ENCODE results near the gene SYNGAP1.
A peak's percentile ranks its signal among the peaks of the same experiment; 100 is the strongest.

The SYNGAP1 gene

DNA sequence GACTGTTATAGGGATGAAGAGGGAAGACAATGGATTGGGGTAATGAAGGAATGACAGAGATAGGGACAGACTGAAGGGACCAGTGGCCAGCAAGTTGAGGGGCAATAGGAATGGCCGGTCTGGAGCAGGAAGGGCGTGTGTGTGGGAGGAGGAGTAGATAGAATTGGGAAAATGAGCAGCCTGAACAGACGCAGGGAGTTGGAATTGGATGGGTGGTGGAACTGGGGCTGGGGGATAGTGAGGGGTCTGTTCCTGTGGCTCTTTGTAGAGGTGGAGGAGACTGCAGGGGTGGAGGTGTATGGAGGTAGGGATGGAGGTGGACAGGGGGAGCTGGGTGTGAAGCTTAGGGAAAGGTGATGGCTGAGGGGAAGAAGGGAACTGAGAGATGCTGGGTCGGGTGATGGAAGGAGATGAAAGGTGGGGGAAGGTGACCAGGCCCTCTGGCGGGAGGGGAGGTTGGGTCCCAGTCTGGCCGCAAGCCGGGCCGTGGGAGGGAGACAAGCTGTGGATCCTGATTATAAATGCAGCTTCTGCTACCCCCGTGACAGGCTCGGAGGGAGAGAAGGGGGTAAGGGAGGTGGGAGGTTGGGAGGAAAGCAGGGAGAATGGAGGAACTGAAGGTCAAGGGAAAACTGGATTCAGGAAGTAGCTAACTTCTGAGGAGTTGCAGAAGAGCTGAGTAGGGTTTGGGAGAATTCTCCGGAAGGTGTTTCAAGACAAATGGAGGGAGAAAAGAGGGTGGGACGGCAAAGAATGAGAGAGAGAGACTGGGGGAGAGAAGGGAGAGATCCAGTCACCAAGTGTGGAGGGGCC lies 5.2 kb downstream of the SYNGAP1 start:
- DNase-seq = no peak

DNA sequence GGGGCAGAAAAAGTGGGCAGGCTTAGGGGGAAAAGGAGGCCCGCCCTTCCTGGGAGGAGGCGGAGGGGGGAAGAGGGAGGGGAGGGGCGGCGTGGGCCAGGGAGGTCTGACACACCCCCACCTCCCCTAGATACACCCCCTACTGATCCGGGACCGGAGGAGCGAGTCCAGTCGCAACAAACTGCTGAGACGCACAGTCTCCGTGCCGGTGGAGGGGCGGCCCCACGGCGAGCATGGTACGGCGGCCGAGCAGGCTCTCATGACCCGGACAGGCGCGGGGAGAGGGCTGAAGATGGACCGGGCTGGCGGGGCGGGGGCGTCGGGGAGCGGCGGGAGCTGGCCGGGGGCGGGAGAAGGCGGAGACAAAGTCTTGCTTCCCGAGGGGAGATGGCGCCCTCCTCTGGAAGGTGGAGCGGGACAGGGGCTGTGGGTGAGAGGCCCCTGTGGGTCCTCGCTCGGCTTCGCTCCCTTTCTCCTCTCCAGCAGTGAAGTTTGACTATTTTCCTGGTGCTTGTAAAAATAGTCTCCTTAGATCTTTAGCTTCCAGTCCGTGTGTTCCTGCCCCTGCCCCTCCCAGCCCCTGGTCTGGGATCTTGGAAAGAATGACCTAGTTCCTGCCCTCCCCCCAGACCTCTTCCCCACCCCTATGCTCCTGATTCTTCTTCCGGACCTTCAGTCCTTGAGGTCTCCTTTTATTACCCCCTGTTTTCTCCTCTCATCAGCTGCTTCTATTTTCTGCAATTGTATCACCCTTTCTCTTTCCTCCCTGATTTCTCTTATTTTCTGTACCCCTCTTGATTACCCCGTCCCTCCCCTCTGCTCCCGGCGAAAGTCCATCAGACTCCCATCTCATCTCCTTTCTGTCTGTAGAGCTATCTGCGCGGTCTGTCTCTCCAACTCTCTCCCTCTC lies 6.1 kb downstream of the SYNGAP1 start:
- peak; percentile 79 for DNase-seq

DNA sequence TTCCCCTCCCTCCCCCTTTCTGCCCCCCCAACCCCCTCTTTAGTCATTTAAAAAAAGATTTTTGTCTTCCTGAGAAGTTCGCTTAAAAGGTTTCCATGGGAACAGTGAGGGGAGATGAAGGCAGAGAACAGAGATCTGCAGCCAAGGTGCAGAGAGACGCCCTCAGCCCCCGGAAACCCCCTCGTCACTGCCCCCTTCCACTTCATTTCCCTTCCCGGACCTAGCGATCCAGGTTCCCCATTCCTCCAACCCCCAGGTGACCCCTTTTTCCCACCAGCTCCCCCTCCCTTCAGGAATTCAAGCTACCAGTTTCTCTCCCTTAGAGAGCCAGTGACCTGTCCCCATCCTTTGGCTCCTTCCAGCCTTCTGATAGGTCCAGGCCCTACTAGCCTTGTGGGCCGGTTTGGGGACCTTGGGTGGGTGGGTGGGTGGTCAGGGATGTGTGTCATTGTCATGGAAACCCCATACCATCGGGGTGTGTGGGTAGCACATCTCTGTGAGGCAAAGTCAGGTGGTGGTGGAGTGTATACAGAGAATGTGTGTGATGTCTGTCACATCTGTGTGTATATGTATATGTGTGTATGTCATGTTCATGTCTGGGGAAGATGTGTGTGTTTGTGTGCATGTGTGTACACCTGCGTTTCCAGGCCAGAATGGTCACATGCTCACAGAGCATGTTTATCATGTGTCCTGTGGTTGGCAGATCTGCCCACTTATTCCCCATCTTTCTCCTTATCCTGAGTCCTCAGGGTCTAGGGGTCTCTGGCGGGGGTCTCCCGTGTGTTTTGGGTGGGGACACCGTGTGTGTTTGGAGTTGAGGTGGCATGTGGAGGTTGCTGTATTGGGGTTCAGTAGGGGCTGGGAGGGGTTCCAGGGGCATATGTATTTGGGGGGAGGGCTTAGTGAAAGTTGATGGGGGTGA lies 7.0 kb downstream of the SYNGAP1 start:
- DNase-seq = peak; percentile 27

DNA sequence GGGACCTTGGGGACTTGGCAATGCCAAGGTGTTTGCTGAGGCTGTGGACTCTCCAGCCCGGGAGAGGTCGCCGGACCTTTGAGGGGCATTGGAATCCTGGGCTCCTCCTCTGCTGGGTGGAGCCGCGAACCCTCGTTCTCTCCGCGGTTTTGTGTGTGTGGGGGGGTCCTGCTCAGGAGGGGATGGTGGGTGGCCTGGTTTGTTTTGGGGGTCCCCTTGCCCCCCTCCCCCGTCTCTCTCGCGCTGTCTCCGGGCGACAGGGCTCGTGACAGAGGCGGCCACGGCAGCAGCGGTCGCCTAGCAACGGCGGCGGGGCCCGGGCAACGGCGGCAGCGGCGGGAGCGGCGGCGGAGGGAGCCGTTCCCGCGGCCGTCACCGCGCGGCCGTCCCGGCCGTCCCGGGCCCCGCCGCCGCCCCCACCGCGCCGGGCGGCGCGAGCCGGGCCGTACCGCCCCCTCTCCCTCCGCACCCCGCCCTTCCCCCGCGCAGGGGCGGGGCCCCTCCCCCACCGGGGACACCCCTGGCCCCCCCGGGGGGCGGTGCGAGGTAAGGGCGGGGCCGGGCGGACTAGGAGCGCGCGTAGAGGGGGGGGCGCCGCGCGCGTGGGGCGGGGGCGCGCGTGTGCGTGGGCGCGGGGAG lies 7.8 kb downstream of the SYNGAP1 start:
- peak; percentile 45 for DNase-seq

DNA sequence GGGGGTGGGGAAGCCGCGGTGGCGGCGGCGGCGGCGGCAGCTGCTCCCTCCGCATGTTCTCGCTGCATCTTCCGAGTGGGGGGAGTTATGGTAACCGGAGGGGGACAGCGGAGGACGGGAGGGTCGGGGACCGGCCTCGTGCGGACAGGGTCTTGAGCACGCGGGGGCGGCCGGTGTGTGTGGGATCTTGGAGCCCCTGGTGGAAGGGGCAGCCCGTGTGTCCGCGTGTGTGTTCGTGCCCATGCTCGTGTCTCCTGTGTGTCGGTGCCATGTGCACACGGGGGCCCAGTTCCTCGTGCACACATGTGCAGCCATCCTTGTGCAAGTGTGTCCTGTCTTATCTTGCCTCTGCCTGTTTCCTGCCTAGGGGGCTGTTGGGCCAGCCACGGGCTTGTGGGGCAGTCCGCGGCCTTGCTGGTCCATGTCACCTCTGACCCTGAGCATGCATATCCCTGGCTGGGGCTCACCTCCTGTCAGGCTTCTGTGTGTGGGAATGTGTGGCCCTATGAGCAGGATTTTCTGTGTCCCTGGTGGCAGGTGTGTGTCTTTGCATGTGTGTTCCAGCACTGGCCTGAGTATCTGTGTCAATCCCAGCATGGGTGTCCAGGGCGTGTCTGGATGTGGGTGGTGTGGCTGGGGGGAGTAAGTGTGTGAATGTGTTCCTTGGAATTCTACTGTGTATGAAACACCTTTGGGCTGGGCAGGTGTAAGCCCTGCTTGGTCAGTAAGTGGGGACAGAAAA lies 8.5 kb downstream of the SYNGAP1 start:
- DNase-seq = peak; percentile 27

DNA sequence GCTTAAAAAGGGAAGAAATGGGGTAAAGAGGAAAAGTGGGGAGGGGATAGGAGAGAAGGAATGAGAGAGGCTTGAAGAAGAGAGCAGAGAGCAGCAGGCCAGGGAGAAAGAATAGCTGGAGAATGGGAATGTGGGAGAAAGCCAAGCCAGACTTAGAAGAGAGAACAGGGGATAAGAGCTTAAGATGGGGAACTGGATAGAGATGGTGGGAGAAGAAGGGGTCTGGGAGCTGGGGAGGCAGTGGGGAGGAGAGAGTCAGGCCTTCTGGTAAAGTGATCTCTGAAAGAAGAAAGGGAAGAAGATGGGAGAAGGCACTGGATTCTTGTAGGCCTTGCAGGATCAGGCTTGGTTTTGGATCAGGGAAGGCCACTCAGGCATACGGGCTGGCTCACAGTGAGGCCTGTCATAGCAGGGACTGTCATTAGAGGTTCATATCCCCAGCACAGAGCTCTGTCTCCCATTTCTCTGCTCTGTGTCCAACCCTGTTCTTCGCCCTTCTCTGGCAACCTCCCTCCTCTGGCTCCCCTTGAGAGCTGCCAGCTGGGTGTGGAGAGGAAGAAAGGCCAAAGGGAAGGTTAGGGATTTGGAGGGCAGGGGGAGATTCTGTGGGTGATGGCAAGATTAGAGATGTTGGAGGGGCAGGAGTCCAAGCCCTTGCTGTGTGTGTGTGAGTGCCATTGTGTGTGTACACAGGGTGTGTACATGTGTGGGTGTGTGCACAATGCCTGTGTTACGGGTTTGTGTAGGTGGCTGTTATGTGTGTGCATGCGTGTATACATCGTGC lies 9.3 kb downstream of the SYNGAP1 start:
- no peak for DNase-seq

DNA sequence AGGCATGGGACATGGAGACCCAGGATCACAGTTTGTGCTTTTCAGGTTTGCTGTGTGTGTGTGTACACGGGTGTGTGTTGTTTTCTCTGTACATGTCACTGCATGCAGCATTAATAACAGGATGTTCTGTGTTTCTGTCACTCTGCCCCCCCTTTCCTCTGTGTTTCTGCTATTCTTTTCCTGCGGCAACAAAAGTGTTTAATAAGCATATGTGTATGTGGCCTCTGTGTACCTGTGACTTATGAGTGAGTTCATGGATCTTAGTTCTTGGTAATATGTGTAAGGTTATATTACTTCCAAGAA lies 9.8 kb downstream of the SYNGAP1 start:
- no peak for DNase-seq

DNA sequence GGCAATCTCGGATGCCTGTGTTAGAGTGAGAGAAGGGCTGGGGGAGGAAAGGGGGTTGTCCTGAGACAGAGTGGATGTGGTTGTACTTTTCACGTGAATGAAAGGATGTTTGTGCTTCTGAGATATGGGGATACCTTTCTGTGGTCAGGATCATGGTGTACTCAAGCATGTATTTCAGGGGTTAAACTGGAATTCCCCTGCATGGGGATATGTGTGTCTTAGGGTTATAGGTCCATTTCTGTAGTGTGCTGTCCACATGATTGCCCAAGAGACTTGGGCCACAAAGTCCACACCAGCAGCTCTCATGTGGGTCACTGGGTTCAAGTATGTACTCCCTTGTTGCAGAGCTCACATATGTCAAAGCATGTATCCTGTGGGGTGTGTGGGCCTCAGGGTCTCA lies 10.5 kb downstream of the SYNGAP1 start:
- DNase-seq = no peak

DNA sequence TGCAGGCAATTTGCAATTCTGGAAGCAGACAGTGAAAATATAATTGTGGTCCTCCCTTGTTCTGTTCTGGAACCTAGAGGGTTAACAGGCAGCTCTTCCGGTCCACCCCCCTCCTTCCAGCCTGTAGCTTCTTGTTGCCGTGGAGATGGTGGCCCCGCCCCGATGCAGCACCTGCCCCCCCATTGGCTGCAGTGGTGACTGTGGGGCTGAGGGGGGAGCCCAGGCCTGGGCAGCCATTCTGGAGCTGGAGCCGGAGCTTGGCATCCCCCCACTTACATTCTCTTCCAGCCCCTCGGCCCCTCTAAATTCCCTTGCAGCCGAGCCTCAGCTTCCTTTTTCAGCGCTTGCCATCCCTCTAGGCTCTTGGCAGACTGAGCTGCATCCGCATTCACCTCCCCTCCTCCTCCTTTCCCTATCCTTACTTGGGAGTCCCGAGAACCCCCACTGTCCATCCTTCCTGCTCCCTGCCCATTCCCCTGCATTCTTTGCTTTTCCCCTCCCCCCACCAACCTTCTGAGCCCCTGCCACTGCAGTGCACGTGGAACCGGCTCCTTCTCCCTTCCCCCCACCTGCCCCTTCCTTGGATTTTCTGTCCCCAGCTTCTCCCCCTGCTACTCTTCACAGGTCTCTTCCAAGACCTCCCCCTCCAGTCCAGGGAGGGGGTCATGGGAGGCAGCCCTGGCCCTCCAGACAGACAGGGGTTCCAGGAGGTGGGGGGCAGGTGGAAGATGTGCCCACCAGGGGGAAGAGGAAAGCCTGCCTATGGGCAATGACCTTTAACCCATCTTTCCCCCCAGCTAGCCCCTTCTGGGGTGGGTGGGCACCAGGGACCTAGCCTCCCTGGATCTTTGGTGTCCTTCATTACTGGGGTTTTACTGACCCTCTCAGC lies 11.4 kb downstream of the SYNGAP1 start:
- DNase-seq = peak; percentile 66

DNA sequence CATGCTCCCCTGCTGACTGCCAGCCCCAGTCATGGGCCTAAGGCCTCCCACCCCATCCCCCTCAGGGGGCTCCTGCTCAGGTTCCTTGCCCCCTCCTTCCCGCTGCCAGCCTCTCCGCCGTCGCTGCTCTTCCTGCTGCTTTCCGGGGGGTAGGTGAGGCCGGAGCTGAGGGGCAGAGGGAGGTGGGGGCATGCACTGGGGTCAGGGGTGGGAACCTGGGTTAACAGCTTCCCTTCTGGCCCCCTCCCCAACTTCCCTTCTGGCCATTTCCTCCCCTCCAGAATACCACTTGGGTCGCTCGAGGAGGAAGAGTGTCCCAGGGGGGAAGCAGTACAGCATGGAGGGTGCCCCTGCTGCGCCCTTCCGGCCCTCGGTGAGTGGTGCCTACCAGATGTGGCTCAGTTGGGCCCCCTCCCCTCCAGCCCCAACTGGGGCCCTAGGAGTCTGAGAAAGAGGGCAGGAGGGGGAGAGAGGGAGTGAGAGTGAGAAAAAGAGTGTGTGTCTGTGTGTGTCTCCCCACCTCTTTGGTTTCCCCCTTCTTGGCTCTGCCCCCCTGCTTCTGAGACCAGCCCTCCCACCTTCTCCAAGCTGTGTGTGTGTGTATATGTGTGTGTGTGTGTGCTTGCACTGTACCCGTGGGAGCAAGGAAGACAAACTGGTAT lies 12.1 kb downstream of the SYNGAP1 start:
- DNase-seq = no peak

DNA sequence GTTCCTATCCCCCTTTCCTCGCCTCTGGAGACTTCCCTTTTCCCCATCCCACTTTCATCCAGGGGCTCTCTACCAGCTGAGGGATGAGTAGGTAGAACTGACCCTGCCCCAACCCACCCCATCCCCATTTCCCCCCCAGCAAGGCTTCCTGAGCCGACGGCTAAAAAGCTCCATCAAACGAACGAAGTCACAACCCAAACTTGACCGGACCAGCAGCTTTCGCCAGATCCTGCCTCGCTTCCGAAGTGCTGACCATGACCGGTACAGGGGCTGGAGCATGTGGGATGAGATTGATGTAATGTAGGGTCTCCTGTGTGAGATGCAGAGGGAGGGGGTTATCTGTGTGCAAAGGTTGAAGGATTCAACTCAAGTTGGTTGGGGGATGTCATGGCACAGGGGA lies 12.7 kb downstream of the SYNGAP1 start:
- no peak for DNase-seq

DNA sequence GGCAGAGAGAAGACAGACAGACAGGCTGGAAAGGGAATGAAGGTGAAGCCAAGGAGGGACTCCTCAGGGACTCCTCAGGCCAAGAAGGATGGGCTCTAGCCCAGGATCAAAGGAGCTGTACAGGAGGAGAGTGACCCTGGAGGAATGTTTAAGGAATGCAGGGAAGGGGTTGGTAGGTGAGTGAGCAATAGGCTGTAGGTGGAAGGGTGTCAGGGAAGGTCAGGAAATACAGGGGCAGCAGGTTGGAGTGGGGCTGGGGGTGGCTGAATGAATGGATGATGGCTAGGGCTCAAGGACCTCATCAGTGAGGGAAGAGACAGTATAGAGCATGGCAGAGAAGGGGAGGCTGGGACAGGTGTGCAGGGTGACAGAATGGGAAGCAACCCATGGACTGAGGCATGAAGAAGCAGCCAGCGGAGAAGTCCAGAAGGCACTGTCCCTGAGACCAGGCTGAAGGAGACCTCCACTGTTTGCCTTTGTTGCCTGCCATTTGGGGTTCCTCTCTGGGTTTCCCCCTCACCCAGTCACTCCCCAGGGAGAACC lies 13.2 kb downstream of the SYNGAP1 start:
- no peak for DNase-seq

DNA sequence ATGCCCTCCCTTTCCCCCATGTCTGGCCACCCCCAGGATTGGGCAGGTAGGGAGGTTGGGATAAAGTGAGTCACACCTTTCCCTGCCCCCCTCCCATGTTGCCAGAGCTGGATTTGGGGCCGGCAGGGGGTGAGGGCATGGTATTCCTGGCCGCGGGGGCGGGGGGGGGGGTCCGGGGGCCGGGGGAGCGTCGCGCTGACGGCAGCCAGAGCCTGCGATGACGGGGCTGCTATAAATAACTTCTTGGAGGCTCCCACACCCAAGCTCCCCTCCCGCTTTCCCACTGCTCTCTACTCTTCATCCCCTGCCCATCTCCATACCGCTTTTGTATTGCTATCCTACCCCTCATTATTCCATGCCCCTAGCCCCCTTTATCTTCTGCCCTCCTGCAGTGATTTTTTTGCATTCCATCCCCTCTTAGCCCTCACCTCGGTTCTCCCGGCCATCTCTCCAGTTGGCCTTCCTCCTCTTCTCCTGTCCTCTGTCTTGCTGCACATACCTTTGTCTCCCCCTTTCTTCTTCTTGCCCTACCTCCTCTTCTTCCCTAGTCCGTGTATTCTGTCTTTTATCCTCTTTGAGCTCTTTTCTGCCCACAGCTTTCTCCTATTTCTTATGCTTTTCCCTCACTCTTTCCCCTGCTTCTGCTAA lies 13.8 kb downstream of the SYNGAP1 start:
- no peak for DNase-seq

DNA sequence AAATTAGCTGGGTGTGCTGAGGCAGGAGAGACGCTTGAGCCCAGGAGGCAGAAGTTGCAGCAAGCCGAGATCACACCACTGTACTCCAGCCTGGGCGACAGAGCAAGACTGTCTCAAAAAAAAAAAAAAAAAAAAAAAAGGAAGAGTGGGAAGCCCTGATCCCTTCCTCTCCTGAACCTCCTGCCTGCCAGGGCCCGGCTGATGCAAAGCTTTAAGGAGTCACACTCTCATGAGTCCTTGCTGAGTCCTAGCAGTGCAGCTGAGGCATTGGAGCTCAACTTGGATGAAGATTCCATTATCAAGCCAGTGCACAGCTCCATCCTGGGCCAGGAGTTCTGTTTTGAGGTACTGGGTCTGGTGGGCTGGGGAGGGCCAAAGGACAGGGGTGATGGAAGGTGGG lies 15.1 kb downstream of the SYNGAP1 start:
- no peak for DNase-seq

DNA sequence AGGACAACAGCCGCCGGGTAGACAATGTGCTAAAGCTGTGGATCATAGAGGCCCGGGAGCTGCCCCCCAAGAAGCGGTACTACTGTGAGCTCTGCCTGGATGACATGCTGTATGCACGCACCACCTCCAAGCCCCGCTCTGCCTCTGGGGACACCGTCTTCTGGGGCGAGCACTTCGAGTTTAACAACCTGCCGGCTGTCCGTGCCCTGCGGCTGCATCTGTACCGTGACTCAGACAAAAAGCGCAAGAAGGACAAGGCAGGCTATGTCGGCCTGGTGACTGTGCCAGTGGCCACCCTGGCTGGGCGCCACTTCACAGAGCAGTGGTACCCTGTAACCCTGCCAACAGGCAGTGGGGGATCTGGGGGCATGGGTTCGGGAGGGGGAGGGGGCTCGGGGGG lies 17.8 kb downstream of the SYNGAP1 start:
- no peak for DNase-seq

DNA sequence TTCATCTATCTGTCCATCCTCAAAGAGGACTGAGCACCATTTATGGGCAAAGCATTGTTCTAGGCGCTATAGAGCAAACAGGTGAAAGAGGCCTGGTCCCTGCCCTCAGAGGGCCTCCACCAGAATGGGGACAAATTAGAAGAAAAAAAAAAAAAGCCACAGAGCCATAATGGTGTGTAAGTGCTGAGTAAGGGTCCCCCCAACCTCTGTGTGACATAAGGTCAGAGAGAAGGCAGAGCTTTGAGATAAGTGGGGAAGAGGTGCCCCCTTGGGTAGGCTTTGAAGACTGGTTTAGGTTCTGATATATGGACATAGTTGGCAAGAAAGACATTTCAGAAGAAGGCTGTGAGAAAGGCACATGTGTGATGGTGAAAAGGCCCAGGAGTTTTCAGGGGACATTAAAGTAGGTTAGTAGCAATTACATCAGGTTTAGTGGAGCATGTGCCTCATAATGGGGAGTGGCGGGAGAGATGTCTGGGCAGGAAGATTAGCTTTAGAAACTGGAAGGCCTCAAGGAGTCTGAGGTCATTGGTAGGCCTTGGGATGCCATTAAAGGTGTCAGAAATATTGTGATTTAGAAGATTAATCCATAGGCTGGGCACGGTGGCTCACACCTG lies 19.2 kb downstream of the SYNGAP1 start:
- no peak for DNase-seq

DNA sequence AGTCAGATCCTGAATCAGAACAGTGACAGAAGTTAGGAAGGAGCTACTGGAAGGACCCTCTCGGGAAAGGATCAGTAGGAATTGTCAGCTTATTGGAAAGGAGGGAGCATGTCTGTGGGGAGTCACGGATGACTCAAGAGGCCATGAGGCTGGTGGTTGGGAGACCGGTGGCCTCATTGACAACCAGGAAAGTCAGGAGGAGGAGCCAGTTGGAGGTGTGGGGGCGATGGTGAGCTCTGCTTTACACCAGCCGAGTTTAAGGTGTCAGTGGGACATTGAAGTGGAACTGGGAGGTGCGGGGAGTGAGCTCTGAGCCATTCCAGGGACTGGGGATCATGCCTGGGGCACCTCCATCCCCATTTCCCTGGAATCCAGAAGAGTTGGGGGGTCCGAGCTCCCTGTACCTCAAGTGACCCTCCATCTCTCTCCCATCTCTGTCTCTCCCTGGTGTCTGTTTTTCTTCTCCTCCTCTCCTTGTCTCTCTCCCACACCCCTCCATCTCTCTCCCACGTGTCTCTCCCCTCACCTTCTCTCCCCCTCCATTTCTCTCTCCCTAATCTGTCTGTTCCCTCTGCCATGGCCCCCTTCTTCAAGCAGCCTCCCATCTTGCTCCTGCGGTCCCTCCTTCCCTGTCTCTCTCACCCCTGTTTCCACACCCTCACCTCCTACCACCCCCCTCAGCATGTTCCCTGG lies 20.2 kb downstream of the SYNGAP1 start:
- no peak for DNase-seq

All from stimulated activated naive CD4-positive, alpha-beta T cell treated with Interleukin-2 at 50 U/mL for 16 hours (primary cell).